ENCODE data around the gene RAB39B. TPM values are rescaled to one million over a fixed set of nuclear protein-coding genes. Genes with fewer than 3 reads are reported as not detected.

The RAB39B gene
- total RNA-seq, 2 donors from 2014 or later, result 0.14 to 0.78 TPM

- H3K27ac ChIP-seq, result no peak overlapping the region
- no peaks in the 10 kb centered on the region for H3K27me3 ChIP-seq (replicated peaks; ENCODE audit: insufficient read depth)
- DNase-seq (ENCODE audit: low spot score) (no peak), ATAC-seq (ENCODE audit: insufficient number of reproducible peaks, low FRiP score, low read depth) (no peak)
- H3K36me3 ChIP-seq, result no peaks in the 10 kb centered on the region
- no peaks in the 10 kb centered on the region for H3K9me3 ChIP-seq
- no peaks in the 10 kb centered on the region for H3K4me1 ChIP-seq (ENCODE audit: control insufficient read depth in 1 of 2, low read depth in 2 of 2)
- TF ChIP-seq CTCF (IDR thresholded peaks at IDR 0.05), result no peak
- no peak overlapping the region for H3K4me3 ChIP-seq
Observed at GRCh38 chrX:155266439-155266838, 2.1 kb upstream of the RAB39B start.

- ATAC-seq (ENCODE audit: insufficient number of reproducible peaks, low FRiP score, low read depth) (no peak), DNase-seq (ENCODE audit: low spot score) (no peak)
- Histone ChIP-seq H3K27me3 (replicated peaks; ENCODE audit: insufficient read depth) (no peaks in the 10 kb centered on the region), H3K4me3 (peak overlapping the region; percentile 71), H3K4me1 (ENCODE audit: control insufficient read depth in 1 of 2, low read depth in 2 of 2) (no peaks in the 10 kb centered on the region), H3K9me3 (no peaks in the 10 kb centered on the region), H3K27ac (no peak overlapping the region), H3K36me3 (no peaks in the 10 kb centered on the region)
- TF ChIP-seq CTCF (IDR thresholded peaks at IDR 0.05), result no peak
Observed at GRCh38 chrX:155262970-155263754, 1.1 kb downstream of the RAB39B start.

- Histone ChIP-seq H3K27me3 (replicated peaks; ENCODE audit: insufficient read depth) (no peaks in the 10 kb centered on the region), H3K4me1 (ENCODE audit: control insufficient read depth in 1 of 2, low read depth in 2 of 2) (no peaks in the 10 kb centered on the region), H3K4me3 (no peak overlapping the region), H3K36me3 (no peaks in the 10 kb centered on the region), H3K9me3 (no peaks in the 10 kb centered on the region), H3K27ac (no peak overlapping the region)
- DNase-seq (ENCODE audit: low spot score) (no peak), ATAC-seq (ENCODE audit: insufficient number of reproducible peaks, low FRiP score, low read depth) (no peak)
- TF ChIP-seq CTCF (IDR thresholded peaks at IDR 0.05), result no peak
Observed at GRCh38 chrX:155259752-155260151, 4.5 kb downstream of the RAB39B start.

- no peak for DNase-seq (ENCODE audit: low spot score)
- TF ChIP-seq CTCF (IDR thresholded peaks at IDR 0.05), result no peak
- ATAC-seq (ENCODE audit: insufficient number of reproducible peaks, low FRiP score, low read depth), result no peak
Observed at GRCh38 chrX:155251391-155251790, 12.9 kb downstream of the RAB39B start.

GRCh38 chrX:155247497-155247896 lies 16.8 kb downstream of the RAB39B start:
- TF ChIP-seq CTCF (IDR thresholded peaks at IDR 0.05), result no peak
- DNase-seq (ENCODE audit: low spot score) (no peak), ATAC-seq (ENCODE audit: insufficient number of reproducible peaks, low FRiP score, low read depth) (no peak)
- Histone ChIP-seq H3K27ac (no peak overlapping the region), H3K4me3 (no peak overlapping the region), H3K9me3 (no peaks in the 10 kb centered on the region), H3K27me3 (replicated peaks; ENCODE audit: insufficient read depth) (no peaks in the 10 kb centered on the region), H3K36me3 (no peaks in the 10 kb centered on the region), H3K4me1 (ENCODE audit: control insufficient read depth in 1 of 2, low read depth in 2 of 2) (no peaks in the 10 kb centered on the region)

More at GRCh38 chrX:155251391-155251790, 12.9 kb downstream of the RAB39B start:
- H3K27ac ChIP-seq, result no peak overlapping the region
- no peaks in the 10 kb centered on the region for H3K36me3 ChIP-seq
- H3K4me3 ChIP-seq, result no peak overlapping the region
- no peaks in the 10 kb centered on the region for H3K9me3 ChIP-seq
- no peaks in the 10 kb centered on the region for H3K4me1 ChIP-seq (ENCODE audit: control insufficient read depth in 1 of 2, low read depth in 2 of 2)
- H3K27me3 ChIP-seq (replicated peaks; ENCODE audit: insufficient read depth), result no peaks in the 10 kb centered on the region

Measured in thoracic aorta (tissue), 2 donors.